ENCODE measurements around the gene NOS3.

The NOS3 gene

DNA sequence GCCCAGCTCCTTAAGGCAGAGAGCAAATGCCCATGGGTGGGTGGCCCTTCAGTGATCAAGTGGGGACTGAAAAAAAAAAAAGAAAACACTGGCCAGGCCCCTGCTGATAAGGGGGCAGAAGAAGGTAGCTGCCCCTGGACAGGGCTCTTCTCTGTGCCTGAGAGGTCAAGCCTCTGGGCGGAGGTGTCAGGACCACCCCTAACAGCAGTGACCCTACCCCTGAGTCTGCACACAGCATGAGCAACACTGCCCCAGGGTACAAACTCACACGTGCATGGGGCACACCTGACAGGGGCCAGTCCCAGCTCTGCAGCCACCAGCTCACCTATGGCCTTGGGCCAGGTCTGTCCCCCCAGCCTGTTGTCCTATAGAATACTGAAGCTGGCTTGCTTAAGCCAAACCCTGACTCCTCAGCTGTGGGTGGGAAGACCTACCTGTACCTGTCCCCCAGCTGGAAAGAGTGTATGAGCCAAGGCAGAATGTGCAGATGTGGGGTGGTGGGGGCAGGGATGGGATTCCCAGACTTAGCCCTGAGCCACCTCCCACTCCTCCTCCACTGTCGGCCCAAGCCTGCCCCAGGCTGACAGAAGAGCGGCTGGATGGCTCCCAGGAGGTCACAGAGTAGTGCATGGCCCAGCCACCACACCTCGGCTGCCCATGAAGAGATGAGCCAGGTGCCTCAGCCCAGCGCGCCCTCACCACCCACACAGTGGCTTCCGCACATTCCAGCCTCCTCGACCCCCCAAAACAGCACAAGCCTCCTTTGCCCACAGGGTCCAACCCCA is 36.4 kb upstream of the NOS3 start:
- no peak for TF ChIP-seq CTCF (conservative IDR thresholded peaks at IDR 0.05)
- H3K27ac ChIP-seq: no peak overlapping the region

GRCh38 chr7:150954986-150955518 is 35.8 kb upstream of the NOS3 start:
- H3K27ac ChIP-seq: no peak overlapping the region
- TF ChIP-seq CTCF (conservative IDR thresholded peaks at IDR 0.05): no peak

DNA sequence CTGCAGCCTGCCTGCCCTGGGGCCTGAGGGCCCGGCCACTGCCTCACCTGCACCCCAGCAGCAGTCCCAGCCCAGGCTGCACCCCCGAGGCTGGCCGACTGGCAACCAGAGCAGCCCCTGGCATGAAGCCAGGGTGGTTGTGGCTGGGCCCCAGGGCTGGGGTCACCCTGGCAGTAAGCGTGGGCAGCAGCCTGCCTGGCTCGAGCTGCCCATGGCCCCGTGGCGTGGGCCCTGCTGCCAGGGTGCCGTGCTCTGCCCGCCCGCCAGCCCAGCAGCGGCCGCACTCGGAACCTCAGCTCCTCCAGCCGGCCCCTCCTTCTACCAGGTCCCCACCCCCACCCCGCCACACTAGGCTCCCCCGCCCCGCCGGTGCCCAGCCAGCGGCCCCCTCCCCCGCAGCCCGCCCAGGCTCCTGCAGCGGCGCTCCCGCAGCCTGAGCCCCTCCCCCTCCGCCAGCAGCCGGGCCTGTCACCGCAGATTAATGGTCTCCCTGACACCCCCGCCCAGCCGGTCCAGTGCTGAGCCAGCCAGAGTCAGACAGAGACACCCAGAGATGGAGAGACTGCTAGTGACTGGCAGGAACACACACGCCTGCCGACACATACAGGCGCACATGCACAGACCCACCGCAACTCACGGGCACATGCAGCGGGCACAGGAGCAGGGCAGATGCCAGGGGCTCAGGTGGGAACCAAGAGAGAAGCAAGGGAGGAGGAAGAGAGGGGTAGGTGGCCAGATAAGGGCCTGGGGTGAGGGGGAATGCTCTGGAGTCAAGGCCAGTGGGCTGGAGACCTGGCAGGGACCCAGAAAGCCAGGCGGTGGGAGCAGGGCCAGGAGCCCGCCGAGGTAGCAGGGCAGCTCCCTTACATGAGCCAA is 35.1 kb upstream of the NOS3 start:
- no peak overlapping the region for H3K27ac ChIP-seq
- no peak for TF ChIP-seq CTCF (conservative IDR thresholded peaks at IDR 0.05)

DNA sequence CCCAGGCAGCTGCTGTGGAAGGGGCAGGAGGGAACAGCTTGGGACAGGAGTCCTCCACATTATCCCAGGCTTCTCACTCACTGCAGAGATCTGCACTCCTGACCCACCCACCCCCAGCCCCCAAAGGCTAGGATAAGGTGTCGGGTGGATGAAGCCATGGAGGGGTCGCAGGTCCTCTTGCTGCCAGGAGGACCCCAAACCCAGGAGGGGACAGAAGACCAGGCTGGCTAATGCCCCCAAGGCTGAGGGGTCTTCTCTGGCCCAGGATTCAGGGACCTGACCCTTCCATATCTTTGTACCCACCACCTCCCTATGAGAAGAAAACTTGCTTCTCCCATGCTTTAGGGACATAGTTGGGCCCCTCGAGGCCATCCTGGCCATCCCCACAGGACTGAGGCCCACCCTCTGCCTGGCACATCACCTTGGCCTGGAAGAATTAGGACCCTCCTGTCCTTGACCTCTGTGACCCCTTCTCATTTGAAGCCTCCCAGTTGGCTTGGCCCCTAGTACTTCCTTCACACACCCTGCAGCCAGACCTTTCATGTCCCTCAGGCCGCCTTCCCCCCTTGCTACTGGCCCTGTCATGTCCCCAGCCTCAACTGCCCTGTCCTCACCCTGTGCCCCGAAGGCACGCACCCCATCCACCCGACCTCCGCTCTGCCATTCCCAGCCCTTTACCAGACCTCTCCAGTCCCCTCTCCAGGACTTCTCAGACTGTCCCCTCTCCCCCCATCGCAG is 34.3 kb upstream of the NOS3 start:
- TF ChIP-seq CTCF (conservative IDR thresholded peaks at IDR 0.05): no peak
- no peak overlapping the region for H3K27ac ChIP-seq

GRCh38 chr7:150957133-150958020 is 33.4 kb upstream of the NOS3 start:
- TF ChIP-seq CTCF (conservative IDR thresholded peaks at IDR 0.05): no peak
- no peak overlapping the region for H3K27ac ChIP-seq

DNA sequence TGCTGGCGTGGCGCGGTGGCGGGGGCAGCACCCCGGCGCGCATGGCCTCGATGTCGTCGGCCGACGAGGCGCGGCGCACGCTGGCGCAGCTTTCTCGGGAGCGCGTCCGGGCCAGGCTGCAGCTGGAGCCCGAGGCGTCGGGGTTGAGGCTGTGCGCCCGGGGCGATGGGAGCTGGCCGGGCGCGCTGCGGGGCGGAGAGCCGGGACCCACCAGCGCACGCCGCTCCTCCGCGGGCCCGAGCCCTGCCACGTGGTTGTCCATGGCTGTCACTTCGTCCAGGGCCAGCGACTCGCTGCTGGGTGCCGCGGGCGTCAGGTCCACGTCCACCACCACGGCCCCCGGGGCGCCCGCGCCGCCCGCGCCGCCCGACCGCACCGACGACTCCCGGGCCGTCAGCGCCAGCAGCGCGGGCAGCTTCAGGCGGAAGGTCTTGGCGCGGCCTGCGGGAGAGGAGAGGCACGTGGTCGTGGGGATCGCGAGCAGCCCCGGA is 32.7 kb upstream of the NOS3 start:
- H3K27ac ChIP-seq: no peak overlapping the region
- TF ChIP-seq CTCF (conservative IDR thresholded peaks at IDR 0.05): no peak

Measured in VCaP (cell line).